ENCODE measurements around the gene BABAM1. TPM values are rescaled to one million over a fixed set of nuclear protein-coding genes. Genes with fewer than 3 reads are reported as not detected.

BABAM1 gene
- total RNA-seq, 4 donors from 2014 or later: 72.2 to 92.3 (median 82.5) TPM

GRCh38 chr19:17296273-17296672, 29.0 kb downstream of the BABAM1 start:
- Histone ChIP-seq H3K4me3 (no peak overlapping the region), H3K27ac (replicated peaks in 1 of 4) (no peak overlapping the region), H3K36me3 (peaks cover 3 to 41% (median 25%) of the 10 kb centered on the region in 4 donors), H3K9me3 (peaks cover 0 to 5% (median 0%) of the 10 kb centered on the region in 4 donors), H3K27me3 (no peaks in the 10 kb centered on the region), H3K4me1 (peaks cover 0 to 39% (median 25%) of the 10 kb centered on the region in 4 donors)
- peak; percentile 70 for DNase-seq (ENCODE audit: extremely low spot score)
- intact Hi-C loops (cut with DNase I): no loop called here
- TF ChIP-seq POLR2A (IDR thresholded peaks at IDR 0.05; ENCODE audit: low read depth) (no peak), POLR2AphosphoS5 (IDR thresholded peaks at IDR 0.05) (no peak), CTCF (IDR thresholded peaks at IDR 0.05) (no peak), EP300 (IDR thresholded peaks at IDR 0.05) (no peak)
- 57% methylated on average over 4 of the region's 4 CpGs for WGBS

GRCh38 chr19:17296976-17297375, 29.7 kb downstream of the BABAM1 start:
- intact Hi-C loops (cut with DNase I): no loop called here
- peaks cover 0 to 5% (median 0%) of the 10 kb centered on the region in 4 donors for H3K9me3 ChIP-seq
- WGBS: 87% methylated on average over 6 of the region's 6 CpGs
- no peaks in the 10 kb centered on the region for H3K27me3 ChIP-seq
- peaks cover 3 to 42% (median 26%) of the 10 kb centered on the region in 4 donors for H3K36me3 ChIP-seq
- no peak for DNase-seq (ENCODE audit: extremely low spot score)
- H3K27ac ChIP-seq (replicated peaks in 1 of 4): no peak overlapping the region
- peaks cover 0 to 44% (median 30%) of the 10 kb centered on the region in 4 donors for H3K4me1 ChIP-seq
- TF ChIP-seq EP300 (IDR thresholded peaks at IDR 0.05) (no peak), POLR2AphosphoS5 (IDR thresholded peaks at IDR 0.05) (no peak), CTCF (IDR thresholded peaks at IDR 0.05) (no peak), POLR2A (IDR thresholded peaks at IDR 0.05; ENCODE audit: low read depth) (no peak)
- H3K4me3 ChIP-seq: no peak overlapping the region

- Histone ChIP-seq H3K36me3 (peaks cover 3 to 28% (median 14%) of the 10 kb centered on the region in 4 donors), H3K9me3 (peaks cover 0 to 5% (median 0%) of the 10 kb centered on the region in 4 donors), H3K27ac (replicated peaks in 1 of 4) (no peak overlapping the region), H3K4me1 (peaks cover 29 to 59% (median 52%) of the 10 kb centered on the region in 4 donors), H3K4me3 (no peak overlapping the region), H3K27me3 (peaks cover 0 to 7% (median 0%) of the 10 kb centered on the region in 4 donors)
- no peak for DNase-seq (ENCODE audit: extremely low spot score)
- intact Hi-C loops (cut with DNase I): no loop called here
- WGBS: 95% methylated on average over 31 of the region's 51 CpGs
- TF ChIP-seq POLR2AphosphoS5 (IDR thresholded peaks at IDR 0.05): no peak
Measured at GRCh38 chr19:17300992-17301619, 33.9 kb downstream of the BABAM1 start.

GRCh38 chr19:17302391-17303166, 35.3 kb downstream of the BABAM1 start:
- Histone ChIP-seq H3K27me3 (peaks cover 0 to 9% (median 0%) of the 10 kb centered on the region in 4 donors), H3K4me3 (peak overlapping the region; percentile 77 to 91 (median 82)), H3K9me3 (peaks cover 0 to 5% (median 0%) of the 10 kb centered on the region in 4 donors), H3K4me1 (peaks cover 42 to 74% (median 67%) of the 10 kb centered on the region in 4 donors), H3K27ac (replicated peaks in 1 of 4) (peak overlapping the region; percentile 90 to 97 (median 91)), H3K36me3 (peaks cover 0 to 21% (median 12%) of the 10 kb centered on the region in 4 donors)
- DNase-seq (ENCODE audit: extremely low spot score): no peak
- intact Hi-C loops (cut with DNase I): no loop called here
- 43% methylated on average over 2 of the region's 29 CpGs for WGBS
- TF ChIP-seq EP300 (IDR thresholded peaks at IDR 0.05): no peak
- TF ChIP-seq CTCF (IDR thresholded peaks at IDR 0.05): no peak
- no peak for TF ChIP-seq POLR2AphosphoS5 (IDR thresholded peaks at IDR 0.05)
- no peak for TF ChIP-seq POLR2A (IDR thresholded peaks at IDR 0.05; ENCODE audit: low read depth)
